ENCODE results near the gene CDC37. TPM values are rescaled to one million over a fixed set of nuclear protein-coding genes. Genes with fewer than 3 reads are reported as not detected.
"Not testable (repeated sequence)": the region's sequence is repeated elsewhere in the genome, so short reads cannot be mapped to it uniquely, and the experiment has no call there.

CDC37 gene
- total RNA-seq, 1 experiment from 2014 or later, result 154 TPM

DNA sequence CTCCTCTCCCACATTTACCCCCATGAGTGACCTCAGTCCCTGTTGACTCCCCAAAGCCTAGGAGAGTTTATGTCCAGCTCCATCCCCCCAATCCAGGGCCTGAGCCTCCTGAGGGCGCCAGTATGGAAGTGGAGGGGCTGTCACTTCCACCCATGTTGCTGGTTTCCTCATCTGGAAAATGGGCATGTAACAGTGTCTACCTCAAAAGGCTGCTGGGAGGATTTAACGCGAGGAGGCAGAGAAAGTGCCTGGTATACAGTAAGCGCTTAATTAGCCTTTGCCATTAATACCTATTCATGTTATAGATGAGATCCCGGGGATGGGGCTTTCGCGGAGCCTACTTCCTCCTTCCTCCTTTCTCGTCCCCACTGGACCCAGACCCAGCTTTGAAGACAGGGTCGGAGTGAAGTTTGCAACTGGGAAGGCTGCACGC is 23.4 kb downstream of the CDC37 start:
- H3K9me3 Mint-ChIP-seq (ENCODE audit: unreplicated experiment), result no peaks in the 10 kb centered on the region
- peaks cover 27% of the 10 kb centered on the region for H3K36me3 Mint-ChIP-seq (ENCODE audit: insufficient read depth, unreplicated experiment)
- TF ChIP-seq, protein P1, sequence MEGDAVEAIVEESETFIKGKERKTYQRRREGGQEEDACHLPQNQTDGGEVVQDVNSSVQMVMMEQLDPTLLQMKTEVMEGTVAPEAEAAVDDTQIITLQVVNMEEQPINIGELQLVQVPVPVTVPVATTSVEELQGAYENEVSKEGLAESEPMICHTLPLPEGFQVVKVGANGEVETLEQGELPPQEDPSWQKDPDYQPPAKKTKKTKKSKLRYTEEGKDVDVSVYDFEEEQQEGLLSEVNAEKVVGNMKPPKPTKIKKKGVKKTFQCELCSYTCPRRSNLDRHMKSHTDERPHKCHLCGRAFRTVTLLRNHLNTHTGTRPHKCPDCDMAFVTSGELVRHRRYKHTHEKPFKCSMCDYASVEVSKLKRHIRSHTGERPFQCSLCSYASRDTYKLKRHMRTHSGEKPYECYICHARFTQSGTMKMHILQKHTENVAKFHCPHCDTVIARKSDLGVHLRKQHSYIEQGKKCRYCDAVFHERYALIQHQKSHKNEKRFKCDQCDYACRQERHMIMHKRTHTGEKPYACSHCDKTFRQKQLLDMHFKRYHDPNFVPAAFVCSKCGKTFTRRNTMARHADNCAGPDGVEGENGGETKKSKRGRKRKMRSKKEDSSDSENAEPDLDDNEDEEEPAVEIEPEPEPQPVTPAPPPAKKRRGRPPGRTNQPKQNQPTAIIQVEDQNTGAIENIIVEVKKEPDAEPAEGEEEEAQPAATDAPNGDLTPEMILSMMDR (IDR thresholded peaks at IDR 0.05; ENCODE audit: insufficient read depth in 1 of 2, low read depth in 1 of 2, low read length in 1 of 2, severe bottlenecking in 1 of 2, unreplicated experiment in 1 of 2), result no peak
- H3K27me3 ChIP-seq (replicated peaks; ENCODE audit: control insufficient read depth, insufficient read depth, low read length), result no peaks in the 10 kb centered on the region
- peak overlapping the region; percentile 95 for H3K27ac Mint-ChIP-seq (ENCODE audit: unreplicated experiment)
- H3K4me3 ChIP-seq (ENCODE audit: low read depth, low read length), result peak overlapping the region; percentile 96
- TSS peak; percentile 88 for BruUV-seq (replicated peaks)
- ChIA-PET POLR2A (interaction anchor here (0.5 to 1.9 kb wide), 12 partner anchors 9 to 1935 kb away, joined by 3 to 10 read pairs (median 4); partner anchors contain the start of genes ICAM1, ICAM5 and RAVER1), CTCF (interaction anchor here (0.6 to 1.8 kb wide), 11 partner anchors 9 to 484 kb away, joined by 3 to 18 read pairs (median 4); partner anchors contain the start of genes CDC37, ICAM1 and ICAM5)
- peak overlapping the region; percentile 85 for H3K4me3 Mint-ChIP-seq (ENCODE audit: unreplicated experiment)
- H3K4me1 ChIP-seq, result peaks cover 8% of the 10 kb centered on the region
- H3K27me3 Mint-ChIP-seq (ENCODE audit: insufficient read depth, unreplicated experiment), result no peaks in the 10 kb centered on the region
- intact Hi-C loops (cut with micrococcal nuclease; ENCODE audit: unreplicated experiment), result loop anchor here (1.0 to 2.0 kb wide), 3 partner anchors 22 to 111 kb away; partner anchors contain the start of gene RAVER1
- peaks cover 1% of the 10 kb centered on the region; the same call in 1 of the 2 replicates for H3K36me3 ChIP-seq (ENCODE audit: control insufficient read depth, insufficient read depth, low read length)
- H3K4me1 Mint-ChIP-seq (ENCODE audit: low read depth, unreplicated experiment), result peaks cover 8% of the 10 kb centered on the region
- DNase-seq, result no peak
- no peaks in the 10 kb centered on the region for H3K9me3 ChIP-seq

DNA sequence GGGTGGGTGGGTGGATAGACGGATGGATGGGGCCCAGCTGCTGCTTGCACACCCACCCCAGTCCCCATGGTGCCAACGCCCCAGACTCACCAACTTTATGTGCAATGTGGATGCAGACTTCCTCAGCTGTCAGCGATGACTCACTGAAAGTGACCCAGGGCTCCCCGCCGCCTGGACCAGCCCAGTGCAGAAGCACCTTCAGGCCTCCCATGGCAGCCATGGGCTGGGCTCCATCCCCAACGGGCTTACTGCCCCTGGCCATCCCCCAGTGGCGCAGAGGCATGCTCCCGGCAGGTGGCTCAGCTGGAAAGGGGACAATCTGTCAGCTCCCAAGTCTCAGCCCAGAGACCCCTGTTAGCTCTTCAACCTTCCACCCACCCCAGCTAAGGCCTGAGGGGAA is 25.2 kb downstream of the CDC37 start:
- no peak overlapping the region for H3K27ac Mint-ChIP-seq (ENCODE audit: unreplicated experiment)
- intact Hi-C loops (cut with micrococcal nuclease; ENCODE audit: unreplicated experiment), result no loop called here
- POLR2A ChIA-PET, result interaction anchor here (0.6 kb wide), 1 partner anchor 216 kb away, joined by 4 read pairs; no protein-coding TSS in a partner anchor
- H3K9me3 Mint-ChIP-seq (ENCODE audit: unreplicated experiment), result no peaks in the 10 kb centered on the region
- H3K4me1 ChIP-seq, result peaks cover 8% of the 10 kb centered on the region
- H3K27me3 ChIP-seq (replicated peaks; ENCODE audit: control insufficient read depth, insufficient read depth, low read length), result no peaks in the 10 kb centered on the region
- CTCF ChIA-PET, result no interaction called here
- H3K27me3 Mint-ChIP-seq (ENCODE audit: insufficient read depth, unreplicated experiment), result no peaks in the 10 kb centered on the region
- peaks cover 8% of the 10 kb centered on the region for H3K4me1 Mint-ChIP-seq (ENCODE audit: low read depth, unreplicated experiment)
- no TSS peak for BruUV-seq (replicated peaks)
- H3K4me3 Mint-ChIP-seq (ENCODE audit: unreplicated experiment), result no peak overlapping the region
- H3K4me3 ChIP-seq (ENCODE audit: low read depth, low read length), result no peak overlapping the region
- H3K36me3 Mint-ChIP-seq (ENCODE audit: insufficient read depth, unreplicated experiment), result peaks cover 30% of the 10 kb centered on the region
- H3K36me3 ChIP-seq (ENCODE audit: control insufficient read depth, insufficient read depth, low read length), result peaks cover 1% of the 10 kb centered on the region; the same call in 1 of the 2 replicates
- no peak for DNase-seq
- no peaks in the 10 kb centered on the region for H3K9me3 ChIP-seq
- TF ChIP-seq, protein P1 (IDR thresholded peaks at IDR 0.05; ENCODE audit: insufficient read depth in 1 of 2, low read depth in 1 of 2, low read length in 1 of 2, severe bottlenecking in 1 of 2, unreplicated experiment in 1 of 2), result no peak

DNA sequence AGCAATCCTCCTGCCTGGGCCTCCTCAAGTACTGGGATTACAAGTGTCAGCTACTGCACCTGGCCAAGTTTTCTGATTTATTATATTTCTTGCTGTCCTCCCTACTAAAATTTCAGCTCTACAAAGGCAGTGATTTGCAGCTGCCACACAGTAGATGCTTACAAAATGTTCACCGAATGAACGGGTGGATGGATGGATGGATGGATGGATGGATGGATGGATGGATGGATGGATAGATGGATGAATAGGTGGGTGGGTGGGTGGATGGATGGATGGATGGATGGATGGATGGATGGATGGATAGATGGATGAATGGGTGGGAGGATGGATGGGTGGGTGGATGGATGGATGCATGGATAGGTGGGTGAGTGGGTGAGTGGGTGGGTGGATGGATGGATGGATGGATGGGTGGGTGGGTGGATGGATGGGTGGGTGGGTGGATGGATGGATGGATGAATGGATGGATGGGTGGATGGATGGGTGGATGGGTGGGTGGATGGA is 26.2 kb downstream of the CDC37 start:
- H3K9me3 ChIP-seq; H3K4me1 ChIP-seq; DNase-seq; H3K9me3 Mint-ChIP-seq (ENCODE audit: unreplicated experiment); BruUV-seq (replicated peaks); H3K27me3 ChIP-seq (replicated peaks; ENCODE audit: control insufficient read depth, insufficient read depth, low read length); CTCF ChIA-PET; H3K4me3 Mint-ChIP-seq (ENCODE audit: unreplicated experiment); H3K27me3 Mint-ChIP-seq (ENCODE audit: insufficient read depth, unreplicated experiment); H3K4me1 Mint-ChIP-seq (ENCODE audit: low read depth, unreplicated experiment); POLR2A ChIA-PET; H3K36me3 ChIP-seq (ENCODE audit: control insufficient read depth, insufficient read depth, low read length); intact Hi-C loops (cut with micrococcal nuclease; ENCODE audit: unreplicated experiment); H3K4me3 ChIP-seq (ENCODE audit: low read depth, low read length); H3K27ac Mint-ChIP-seq (ENCODE audit: unreplicated experiment): not testable (repeated sequence)
- H3K36me3 Mint-ChIP-seq (ENCODE audit: insufficient read depth, unreplicated experiment), result peaks cover 30% of the 10 kb centered on the region
